NCI-H2227 (cell line): ENCODE data around the gene POU2F1.

ENCODE experiments used
- DNase-seq: peaks from one replicate; lab custom pipeline; 2025; ENCODE audit not compliant: unreplicated experiment; lab: John Stamatoyannopoulos, UW

Gene POU2F1

GRCh38 chr1:167359295-167359694 is 138.6 kb downstream of the POU2F1 start:
- no peak for DNase-seq

GRCh38 chr1:167360120-167360519 is 139.4 kb downstream of the POU2F1 start:
- no peak for DNase-seq

- DNase-seq, result no peak
Observed at GRCh38 chr1:167362638-167363037, 142.0 kb downstream of the POU2F1 start.

- DNase-seq, result no peak
Observed at GRCh38 chr1:167364826-167365225, 144.1 kb downstream of the POU2F1 start.

GRCh38 chr1:167365360-167365759 is 144.7 kb downstream of the POU2F1 start:
- no peak for DNase-seq

- no peak for DNase-seq
Observed at GRCh38 chr1:167367705-167368104, 147.0 kb downstream of the POU2F1 start.

GRCh38 chr1:167369175-167369574 is 148.5 kb downstream of the POU2F1 start:
- DNase-seq, result no peak

GRCh38 chr1:167369933-167370332 is 149.2 kb downstream of the POU2F1 start:
- no peak for DNase-seq

GRCh38 chr1:167371030-167371429 is 150.3 kb downstream of the POU2F1 start:
- peak; percentile 49 for DNase-seq

- DNase-seq, result no peak
Observed at GRCh38 chr1:167373398-167373797, 152.7 kb downstream of the POU2F1 start.

- no peak for DNase-seq
Observed at GRCh38 chr1:167373986-167374385, 153.3 kb downstream of the POU2F1 start.

GRCh38 chr1:167375949-167376348 is 155.3 kb downstream of the POU2F1 start:
- peak; percentile 5 for DNase-seq

- DNase-seq, result no peak
Observed at GRCh38 chr1:167387251-167387910, 166.7 kb downstream of the POU2F1 start.

GRCh38 chr1:167388976-167389375 is 168.3 kb downstream of the POU2F1 start:
- DNase-seq, result no peak

- no peak for DNase-seq
Observed at GRCh38 chr1:167392200-167392696, 171.6 kb downstream of the POU2F1 start.

GRCh38 chr1:167400359-167400953 is 179.8 kb downstream of the POU2F1 start:
- DNase-seq, result no peak

GRCh38 chr1:167401260-167401873 is 180.7 kb downstream of the POU2F1 start:
- peak; percentile 52 for DNase-seq

GRCh38 chr1:167404161-167404888 is 183.6 kb downstream of the POU2F1 start:
- DNase-seq, result no peak

GRCh38 chr1:167404908-167405307 is 184.2 kb downstream of the POU2F1 start:
- DNase-seq, result no peak

- DNase-seq, result no peak
Observed at GRCh38 chr1:167408355-167408754, 187.7 kb downstream of the POU2F1 start.

- DNase-seq, result no peak
Observed at GRCh38 chr1:167409183-167409582, 188.5 kb downstream of the POU2F1 start.

- no peak for DNase-seq
Observed at GRCh38 chr1:167412072-167412471, 191.4 kb downstream of the POU2F1 start.
